Activated CD4-positive, CD25-positive, alpha-beta regulatory T cell treated with anti-CD3 and anti-CD28 coated beads, Interleukin-2, amount 50 U/mL, for 72 hours (primary cell): ENCODE measurements around the gene G6PC1.
"Not testable (repeated sequence)": the region's sequence is repeated elsewhere in the genome, so short reads cannot be mapped to it uniquely, and the experiment has no call there.

Experiments
- DNase-seq: peaks from one replicate; pipeline ENCODE4 v3.0.0; 2021

Gene G6PC1

DNA sequence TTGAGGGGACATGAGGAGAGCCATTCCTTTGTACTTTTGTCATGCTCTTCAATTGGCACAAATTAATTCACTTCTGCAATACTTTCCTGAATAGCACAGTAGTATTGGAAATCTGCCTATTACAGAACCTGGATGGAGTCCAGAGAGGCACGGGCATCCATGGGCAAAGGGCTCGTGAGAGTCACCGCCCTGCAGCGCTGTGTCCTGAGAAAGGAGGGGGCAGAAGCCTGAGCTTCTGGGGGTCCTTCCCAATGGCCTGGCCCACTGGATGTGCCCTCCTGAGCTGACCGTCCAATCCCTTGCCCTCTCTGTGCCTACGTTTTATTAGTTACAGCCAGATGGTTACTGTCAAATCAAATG, 3.5 kb downstream of the G6PC1 start:
- DNase-seq = no peak

DNA sequence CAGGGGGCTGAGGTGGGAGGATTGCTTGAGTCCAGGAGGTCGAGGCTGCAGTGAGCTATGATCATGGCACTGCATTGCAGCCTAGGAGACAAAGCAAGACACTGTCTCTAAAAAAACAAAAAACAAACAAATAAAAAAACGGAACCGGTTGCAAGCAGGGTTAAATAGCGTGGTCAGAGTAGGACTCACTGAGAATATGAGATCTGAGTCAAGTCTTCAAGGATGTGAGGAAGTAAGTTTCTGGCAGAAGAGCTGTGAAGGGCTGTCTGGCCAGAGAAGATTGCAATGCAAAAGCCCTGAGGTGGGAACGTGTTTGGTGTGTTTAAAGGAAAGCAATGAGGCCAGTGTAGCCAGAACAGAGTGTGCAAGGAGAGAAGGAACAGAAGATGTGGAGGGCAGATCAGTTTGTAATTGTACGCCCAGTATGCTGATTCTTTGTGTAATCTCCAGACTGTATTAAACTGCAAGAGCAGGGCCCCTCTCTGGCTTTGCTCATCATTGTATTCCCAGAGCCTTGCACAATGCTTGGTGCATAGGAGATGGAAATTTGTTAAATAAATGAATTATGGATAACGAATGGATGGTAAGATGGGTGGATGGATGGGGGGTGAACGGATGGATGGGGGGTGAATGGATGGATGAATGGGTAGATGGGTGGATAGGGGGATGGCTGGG, 6.3 kb downstream of the G6PC1 start:
- no peak for DNase-seq

DNA sequence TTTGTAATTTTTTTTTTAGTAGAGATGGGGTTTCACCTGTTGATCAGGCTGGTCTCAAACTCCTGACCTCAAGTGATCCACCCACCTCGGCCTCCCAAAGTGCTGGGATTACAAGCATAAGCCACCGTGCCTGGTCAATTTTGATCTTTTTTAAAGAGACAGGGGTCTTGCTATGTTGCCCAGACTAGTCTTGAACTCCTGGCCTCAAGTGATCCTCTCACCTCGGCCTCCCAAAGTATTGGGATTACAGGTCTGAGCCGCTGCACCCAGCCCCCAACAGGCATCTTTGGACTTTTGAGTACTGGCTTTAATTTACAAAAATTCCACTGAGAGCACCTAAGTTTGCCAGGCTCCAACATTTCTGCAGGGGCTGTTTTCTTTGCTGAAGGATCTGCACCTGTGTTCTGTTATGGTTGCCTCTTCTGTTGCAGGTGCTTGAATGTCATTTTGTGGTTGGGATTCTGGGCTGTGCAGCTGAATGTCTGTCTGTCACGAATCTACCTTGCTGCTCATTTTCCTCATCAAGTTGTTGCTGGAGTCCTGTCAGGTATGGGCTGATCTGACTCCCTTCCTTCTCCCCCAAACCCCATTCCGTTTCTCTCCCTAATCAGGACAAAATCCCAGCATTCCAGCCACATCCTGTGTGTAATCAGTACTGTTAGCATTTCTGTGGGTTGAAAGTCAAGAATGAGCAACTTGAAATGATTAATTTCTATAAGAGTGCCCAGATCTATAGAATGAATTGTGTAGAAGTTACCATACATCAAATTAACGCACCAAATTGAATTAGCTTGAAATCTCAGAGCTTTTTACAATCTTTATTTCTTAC, 8.5 kb downstream of the G6PC1 start:
- DNase-seq = no peak

DNA sequence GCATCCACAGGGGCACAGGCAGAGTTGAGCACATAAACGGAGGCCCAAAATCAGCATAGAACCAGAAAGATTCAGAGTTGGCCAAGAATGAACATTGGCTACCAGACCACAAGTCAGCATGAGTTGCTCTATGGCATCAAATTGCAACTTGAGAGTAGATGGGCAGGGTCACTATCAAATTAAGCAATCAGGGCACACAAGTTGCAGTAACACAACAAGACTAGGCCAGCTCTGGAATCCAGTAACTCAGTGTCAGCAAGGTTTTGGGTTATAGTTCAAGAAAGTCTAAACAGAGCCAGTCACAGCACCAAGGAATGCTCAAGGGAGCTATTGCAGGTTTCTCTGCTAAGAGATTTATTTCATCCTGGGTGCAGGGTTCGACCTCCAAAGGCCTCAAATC, 12.9 kb downstream of the G6PC1 start:
- no peak for DNase-seq

DNA sequence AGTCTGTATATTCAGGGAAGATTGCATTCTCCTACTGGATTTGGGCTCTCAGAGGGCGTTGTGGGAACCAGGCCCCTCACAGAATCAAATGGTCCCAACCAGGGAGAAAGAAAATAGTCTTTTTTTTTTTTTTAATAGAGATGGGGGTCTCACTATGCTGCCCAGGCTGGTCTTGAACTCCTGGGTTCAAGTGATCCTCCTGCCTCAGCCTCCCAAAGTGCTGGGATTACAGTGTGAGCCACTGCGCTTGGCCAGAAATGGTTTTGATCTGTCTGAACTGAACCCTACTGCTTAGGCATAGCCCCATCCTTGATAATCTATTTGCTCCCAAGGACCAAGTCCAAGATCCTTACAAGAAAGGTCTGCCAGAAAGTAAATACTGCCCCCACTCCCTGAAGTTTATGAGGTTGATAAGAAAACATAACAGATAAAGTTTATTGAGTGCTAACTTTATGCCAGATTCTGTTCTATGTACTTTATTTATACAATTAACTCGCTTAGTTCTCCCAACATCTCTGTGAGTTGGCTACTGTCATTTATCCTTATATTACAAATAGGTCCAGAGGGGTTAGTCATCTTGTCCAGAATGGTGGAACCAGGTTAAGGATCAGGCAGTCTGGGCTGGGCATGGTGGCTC, 13.5 kb downstream of the G6PC1 start:
- DNase-seq = no peak

DNA sequence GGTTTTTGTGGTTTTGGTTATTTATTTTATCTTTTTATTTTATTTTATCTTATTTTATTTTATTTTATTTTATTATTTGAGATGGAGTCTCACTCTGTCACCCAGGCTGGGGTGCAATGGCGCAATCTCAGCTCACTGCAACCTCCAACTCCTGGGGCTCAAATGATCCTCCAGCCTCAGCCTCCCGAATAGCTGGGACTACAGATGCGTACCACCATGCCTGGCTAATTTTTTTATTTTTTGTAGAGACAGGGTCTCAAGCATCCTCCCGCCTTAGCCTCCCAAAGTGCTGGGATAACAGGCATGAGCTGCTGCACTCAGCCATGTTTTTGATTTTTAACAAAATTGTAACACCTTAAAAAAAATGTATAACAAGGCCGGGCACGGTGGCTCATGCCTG, 14.7 kb downstream of the G6PC1 start:
- DNase-seq = not testable (repeated sequence)

DNA sequence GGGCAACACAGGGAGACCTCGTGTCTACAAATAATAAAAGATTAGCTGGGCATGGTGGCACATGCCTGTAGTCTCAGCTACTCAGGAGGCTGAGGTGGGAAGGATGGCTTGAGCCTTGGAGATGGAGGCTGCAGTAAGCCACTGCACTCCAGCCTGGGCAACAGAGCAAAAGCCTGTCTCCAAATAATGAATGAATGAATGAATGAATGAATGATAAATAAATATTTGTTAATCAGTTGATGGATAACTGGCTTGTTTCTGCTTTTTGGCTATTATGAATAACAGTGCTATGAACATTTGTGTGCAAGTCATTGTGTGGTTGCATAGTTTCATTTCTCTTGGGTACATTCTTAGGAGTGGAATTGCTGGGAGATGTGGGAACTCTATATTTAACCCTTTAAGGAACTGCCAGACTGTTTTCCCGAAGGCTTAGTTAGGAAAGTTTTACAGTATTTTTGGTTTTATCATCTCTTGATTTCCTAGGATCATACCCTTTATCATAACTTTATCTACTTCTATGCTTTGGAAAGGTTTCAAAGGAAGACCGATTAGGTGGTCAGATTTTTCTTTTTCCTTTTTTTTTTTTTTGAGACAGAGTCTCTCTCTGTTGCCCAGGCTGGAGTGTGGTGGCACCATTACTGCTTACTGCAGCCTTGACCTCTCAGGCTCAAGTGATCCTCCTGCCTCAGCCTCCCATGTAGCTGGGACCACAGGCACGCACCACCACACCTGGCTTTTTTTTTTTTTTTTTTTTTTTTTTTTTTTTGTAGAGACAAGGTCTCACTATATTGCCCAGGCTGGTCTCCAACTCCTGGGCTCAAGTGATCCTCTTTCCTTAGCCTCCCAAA, 16.0 kb downstream of the G6PC1 start:
- DNase-seq = not testable (repeated sequence)

DNA sequence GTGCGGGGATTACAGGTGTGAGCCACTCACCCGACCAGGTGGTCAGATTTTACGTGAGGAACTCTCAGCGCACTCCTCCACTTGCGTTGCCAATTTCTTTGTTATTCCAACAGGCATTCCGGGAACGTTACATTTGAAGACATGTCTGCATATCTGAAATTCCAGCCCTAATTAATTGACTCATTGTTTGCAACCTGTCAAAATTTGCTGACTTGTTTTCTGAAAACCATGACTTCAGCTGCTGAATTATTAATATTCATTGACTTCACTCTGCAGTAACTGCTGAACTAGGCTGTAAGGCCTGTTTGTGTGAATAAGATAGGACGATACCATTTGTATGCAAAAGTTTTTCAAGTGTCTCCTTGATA, 16.6 kb downstream of the G6PC1 start:
- DNase-seq = no peak

DNA sequence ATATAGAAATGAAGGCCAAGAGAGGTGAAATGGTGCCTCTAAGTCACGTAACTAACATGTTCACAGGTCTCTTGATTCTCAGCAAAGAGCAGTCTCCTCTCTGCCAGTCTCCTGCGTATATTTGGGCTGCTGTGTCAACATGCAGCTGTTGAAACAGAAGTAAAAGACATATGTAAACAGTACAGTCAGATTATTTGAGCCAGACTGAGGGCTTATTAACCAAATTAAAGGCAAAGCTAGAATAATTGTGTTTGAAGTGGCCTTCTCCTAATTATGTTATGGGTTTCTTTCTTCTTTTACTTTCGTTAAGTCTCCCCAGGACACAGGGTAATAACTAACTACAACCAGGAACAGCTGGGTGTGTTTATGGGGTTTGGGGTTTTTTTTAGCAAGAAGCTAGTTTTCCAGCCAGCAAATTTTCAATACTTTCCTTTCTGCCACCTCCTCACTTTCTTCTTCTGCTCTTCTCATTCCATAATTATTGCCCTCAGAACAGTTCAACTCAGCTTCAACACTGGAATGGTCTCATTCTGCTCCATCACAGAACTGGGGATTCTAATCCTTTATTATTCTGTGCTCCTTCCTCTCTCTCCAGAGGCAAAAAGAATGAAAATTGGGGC, 18.4 kb downstream of the G6PC1 start:
- DNase-seq = no peak

DNA sequence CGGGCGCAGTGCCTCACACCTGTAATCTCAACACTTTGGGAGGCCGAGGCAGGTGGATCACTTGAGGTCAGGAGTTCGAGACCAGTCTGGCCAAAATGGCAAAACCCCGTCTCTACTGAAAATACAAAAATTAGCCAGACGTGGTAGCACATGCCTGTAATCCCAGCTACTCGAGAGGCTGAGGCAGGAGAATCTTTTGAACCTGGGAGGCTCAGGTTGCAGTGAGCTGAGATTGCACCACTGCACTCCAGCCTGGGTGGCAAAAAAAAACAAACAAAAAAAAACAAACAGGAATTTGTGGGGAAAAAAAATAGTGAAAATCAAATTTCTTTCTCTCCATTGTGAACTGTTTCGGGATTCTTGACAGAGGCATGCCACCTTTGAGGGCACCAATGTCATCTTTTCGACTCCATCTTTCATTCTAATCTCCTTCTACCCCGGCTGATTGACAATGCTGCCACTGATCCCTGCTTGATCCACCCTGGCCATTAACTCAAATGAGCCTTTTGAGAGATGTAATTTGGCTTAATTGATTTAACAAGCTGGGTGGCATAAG, 19.0 kb downstream of the G6PC1 start:
- not testable (repeated sequence) for DNase-seq

DNA sequence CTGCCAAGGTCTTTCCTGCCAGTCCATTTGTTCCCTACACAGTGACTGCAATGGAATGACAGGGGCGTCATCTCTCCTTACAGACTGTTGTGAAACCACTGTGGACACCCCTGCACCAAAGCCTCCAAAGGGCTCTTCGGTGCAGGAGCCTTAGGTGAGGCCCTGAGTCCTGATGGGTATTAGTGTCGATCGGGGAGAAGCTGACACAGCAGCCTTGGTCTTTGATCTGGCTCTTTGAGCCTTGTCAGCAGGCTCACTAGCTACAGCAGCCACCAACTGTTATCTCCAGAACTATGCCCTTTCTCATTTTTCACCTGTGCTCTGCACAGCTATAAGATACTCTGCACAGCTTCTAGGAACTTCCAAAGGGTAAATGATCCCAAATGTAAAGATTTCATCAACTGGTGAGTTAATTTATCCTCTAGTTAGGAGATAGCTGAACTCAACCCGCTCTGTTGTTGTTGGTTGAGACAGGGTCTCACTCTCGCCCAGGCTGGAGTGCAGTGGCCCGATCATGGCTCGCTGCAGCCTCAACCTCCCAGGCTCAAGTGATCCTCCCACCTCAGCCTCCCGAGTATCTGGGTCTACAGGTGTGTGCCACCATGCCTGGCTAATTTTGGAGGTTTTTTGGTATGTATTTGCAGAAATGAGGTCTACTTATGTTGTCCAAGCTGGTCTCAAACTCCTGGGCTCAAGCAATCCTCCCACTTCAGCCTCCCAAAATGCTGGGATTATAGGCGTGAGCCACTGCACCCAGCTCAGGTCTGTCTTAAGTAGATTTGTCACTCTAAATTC, 19.7 kb downstream of the G6PC1 start:
- no peak for DNase-seq

DNA sequence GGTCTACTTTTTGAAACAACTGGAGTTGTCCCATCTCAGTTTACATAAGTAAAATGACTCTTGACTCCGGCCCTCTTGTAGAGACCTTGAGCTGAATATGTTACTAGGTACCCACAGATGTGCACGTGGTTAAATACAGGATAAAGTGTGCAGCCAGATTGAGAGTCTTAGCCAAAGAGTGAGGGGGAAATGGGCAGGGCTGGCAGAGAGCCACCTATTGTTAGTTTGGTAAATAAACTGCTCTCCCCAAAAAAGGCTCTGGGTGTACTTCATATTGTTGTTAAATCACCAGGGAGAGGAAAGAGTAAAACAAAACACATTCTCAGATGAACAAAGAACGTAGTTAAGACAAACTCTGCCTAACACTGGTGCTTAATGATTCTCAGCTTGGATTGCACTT, 20.3 kb downstream of the G6PC1 start:
- DNase-seq = no peak

DNA sequence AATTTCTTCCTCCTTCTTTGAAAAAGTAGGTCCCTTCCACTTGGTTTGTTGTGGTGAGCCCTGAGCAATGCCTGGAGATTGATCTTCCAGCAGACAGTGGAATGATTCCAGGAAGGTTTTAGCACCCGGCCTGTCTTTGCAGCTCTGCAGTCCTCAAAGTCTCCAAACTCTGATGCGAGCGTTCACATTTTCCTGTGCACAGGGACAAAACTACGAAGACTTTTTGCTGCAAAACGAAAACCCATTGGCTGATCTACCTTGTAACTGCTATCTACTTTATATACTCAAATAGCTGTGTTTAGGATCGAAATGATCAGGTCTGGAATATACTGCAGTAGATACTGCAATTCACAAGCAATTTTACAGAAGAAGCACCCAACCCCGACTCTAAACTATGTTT, 21.7 kb downstream of the G6PC1 start:
- DNase-seq = no peak

DNA sequence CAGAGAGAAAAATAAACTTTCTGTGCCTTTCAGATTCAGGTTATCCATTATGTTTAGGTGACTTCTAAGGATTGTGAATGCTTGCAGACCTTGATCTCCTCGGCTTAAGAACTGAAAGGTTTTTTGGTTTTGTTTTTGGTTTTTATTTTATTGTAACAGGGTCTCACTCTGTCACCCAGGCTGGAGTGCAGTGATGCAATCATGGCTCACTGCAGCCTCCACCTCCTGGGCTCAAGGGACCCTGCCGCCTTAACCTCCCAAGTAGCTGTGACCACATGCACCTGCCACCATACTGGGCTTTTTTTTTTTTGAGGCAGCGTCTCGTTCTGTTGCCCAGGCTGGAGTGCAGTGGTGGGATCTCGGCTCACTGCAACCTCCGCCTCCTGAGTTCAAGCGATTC, 22.9 kb downstream of the G6PC1 start:
- not testable (repeated sequence) for DNase-seq

DNA sequence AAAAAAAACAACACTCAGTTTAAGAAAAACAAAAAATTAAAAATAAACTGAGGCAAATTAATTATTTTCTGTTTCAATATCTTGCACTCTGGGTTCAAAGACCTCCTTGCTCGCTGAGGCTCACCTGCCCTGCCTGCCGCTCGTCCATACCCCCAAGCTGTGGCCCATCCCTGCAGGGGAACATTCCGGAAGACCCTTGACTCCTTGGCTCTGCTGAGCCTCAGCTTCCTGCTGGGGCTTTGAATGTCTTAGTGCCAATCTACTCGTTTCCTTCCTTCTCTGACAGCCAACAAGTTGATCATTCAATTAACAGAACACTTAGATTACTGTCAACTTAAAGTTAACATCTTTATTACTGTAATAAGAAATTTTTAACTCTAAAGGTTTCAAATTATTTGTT, 24.3 kb downstream of the G6PC1 start:
- no peak for DNase-seq

DNA sequence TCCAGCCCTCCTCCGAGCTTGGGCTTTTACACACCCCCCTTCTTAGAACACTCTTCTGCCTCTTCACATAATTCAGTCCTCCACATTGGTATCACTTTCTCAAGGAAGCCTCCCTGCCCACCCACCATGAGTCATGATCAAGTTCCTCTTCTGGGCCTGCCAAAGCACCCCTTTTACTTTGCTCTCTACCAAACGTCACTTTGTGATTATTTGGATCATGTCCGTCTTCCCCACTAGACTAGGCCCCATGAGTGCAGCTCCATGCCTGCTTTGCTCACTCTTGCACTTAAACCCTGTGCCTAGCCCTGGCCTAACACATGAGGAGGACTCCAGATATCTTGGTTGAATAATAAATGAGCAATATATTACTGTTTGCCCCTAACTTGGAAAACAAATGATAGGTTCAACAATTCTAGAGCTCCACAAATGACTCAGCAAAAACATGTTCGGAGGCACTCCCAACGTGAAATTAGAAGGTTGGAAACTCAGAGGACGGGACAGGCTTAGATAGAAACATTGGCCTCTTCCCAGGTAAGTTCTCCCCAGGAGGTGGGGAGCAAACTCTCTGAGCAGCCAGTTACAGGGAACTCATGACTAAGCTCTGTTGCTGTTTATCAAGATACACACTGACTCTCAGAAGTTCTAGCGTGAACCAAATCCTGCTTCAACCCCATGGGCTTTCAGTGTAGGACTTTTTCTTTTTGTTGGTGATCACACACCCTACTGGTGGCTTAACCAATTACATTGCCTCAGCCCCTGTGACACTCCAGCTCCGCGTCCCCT, 28.3 kb downstream of the G6PC1 start:
- DNase-seq = no peak

DNA sequence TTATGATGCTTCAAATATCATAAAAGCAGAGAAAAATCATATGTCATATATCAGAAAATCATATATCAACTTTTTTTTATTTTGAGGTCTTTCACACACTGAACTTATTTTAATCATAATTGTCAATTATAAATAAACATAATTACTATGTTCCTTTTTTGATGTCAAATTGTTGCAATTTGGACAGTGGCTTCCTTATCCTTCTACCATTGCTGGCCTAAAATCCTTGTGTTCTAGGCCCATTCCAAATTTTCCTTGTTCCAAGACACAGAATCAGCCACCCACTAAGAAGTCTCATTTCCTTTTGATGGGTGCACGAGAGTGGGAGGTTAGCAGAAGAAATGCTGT, 28.9 kb downstream of the G6PC1 start:
- DNase-seq = no peak

DNA sequence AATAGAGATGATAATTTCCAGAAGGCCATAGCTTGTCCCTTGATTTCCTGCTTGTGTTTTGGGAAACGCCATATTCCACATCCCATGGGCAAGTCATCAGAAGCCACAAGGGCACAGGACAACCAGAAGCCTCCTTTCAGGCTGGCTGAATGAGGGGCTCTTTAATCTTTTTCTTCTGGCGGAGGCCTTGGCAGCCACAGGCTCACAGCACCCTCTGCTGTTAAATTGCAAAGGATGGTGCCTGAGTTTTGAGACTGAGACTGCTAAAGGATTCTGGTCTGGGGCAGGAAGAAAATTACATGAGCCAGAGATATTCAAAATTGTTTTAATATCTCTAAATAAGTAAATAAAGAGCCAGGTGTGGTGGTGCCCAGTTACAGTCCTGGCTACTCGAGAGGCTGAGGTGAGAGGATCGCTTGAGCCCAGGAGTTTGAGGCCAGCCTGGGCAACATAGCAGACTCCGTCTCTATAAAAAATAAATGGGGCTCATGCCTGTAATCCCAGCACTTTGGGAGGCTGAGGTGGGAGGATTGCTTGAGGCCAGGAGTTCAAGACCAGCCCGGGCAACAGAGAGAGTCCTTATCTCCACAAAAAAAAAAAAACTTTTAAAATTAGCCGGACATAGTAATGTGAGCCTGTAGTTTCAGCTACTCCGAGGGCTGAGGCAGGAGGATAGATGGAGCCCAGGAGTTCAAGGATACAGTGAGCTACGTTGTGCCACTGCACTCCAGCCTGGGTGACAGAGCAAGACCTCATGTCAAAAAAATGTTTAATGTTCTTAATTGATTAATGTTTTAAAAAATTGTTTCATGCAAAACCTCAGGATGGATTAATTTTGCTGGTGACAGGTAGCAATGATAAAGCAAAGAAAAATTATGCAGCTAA, 37.4 kb downstream of the G6PC1 start:
- DNase-seq = no peak

DNA sequence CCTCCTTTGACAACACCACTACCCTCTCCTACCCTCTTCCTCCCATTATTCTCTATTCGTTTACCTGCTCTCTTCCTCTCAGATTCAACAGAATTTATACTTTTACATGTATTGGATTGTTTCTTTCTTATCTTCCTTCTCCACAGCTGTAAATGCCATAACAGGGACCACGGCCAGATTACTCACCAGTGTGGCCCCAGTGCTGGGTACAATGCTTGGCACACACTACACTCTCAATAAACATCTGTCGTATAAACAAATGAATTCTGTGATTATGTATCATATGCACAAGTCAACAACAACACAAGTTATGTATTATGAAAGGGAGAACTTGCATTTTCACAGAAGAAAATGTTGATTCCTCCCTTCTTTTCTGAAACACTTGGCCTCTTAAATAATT, 43.6 kb downstream of the G6PC1 start:
- no peak for DNase-seq

DNA sequence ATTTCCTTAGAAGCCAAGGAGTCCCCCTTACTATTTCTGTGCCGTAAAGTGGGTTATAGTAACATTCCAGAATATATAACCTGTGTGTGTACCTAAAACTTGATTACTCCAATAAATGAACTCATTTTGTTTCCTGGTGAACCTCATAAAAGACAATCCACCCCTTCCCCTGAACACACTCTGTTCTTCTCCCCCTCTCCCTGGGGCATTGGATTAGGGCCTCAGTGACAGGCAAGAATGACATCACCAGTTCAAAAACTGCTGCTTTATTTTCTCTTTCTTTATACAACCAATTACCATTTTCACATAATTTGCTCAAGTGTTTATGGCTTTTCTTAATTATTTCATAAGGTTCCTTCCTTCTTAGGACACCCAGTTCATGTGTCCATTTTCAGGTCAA, 46.2 kb downstream of the G6PC1 start:
- DNase-seq = no peak
